HFFc6 (cell line): ENCODE results near the gene EOMES. TPM values are rescaled to one million over a fixed set of nuclear protein-coding genes. Genes with fewer than 3 reads are reported as not detected.
"Not testable (repeated sequence)": the region's sequence is repeated elsewhere in the genome, so short reads cannot be mapped to it uniquely, and the experiment has no call there.

Source experiments
- DNase-seq: peaks from one replicate; pipeline ENCODE4 v3.0.0-alpha.2; 2018
- H3K27ac Mint-ChIP-seq: 2 replicates; pipeline ENCODE4 v1.8.0; 2020; ENCODE audit warnings: mild to moderate bottlenecking, mixed read lengths
- H3K27me3 Mint-ChIP-seq: 2 replicates; pipeline ENCODE4 v1.8.0; 2021; ENCODE audit warnings: mild to moderate bottlenecking, moderate library complexity, mixed read lengths; ENCODE audit not compliant: insufficient read depth
- H3K36me3 Mint-ChIP-seq: 2 replicates; pipeline ENCODE4 v1.8.0; 2021; ENCODE audit warnings: low read depth, mixed read lengths
- H3K4me1 Mint-ChIP-seq: 2 replicates; pipeline ENCODE4 v1.8.0; 2020; ENCODE audit warnings: low read depth, mixed read lengths
- H3K4me3 Mint-ChIP-seq: 2 replicates; pipeline ENCODE4 v1.8.0; 2020; ENCODE audit warnings: mild to moderate bottlenecking, moderate library complexity, mixed read lengths
- H3K9me3 Mint-ChIP-seq: 2 replicates; pipeline ENCODE4 v1.8.0; 2020; ENCODE audit warnings: mild to moderate bottlenecking, mixed read lengths
- long read RNA-seq: library from polyadenylated mRNA; unstranded; transcript quantifications from one replicate; pipeline ENCODE4 v2.0.0, GENCODE V29; 2019
- total RNA-seq, 6 experiments: library from RNA; stranded (reverse); fragmentation: NEBNext Ultra II Directional; extraction: Animal tissue kit (Norgen Biotek cat#: 25700); gene quantifications; 2 replicates in 1 of 6; 3 replicates in 5 of 6; pipeline ENCODE4 v1.2.3, GENCODE V29; 2021
- TF ChIP-seq, protein P1 (sequence below): fragments of 200-600 bp; sonication (generic); IDR thresholded peaks from 2 replicates; pipeline ENCODE4 v1.5.0; 2021; ENCODE audit warnings: antibody characterized with exemption, mild to moderate bottlenecking

EOMES gene
- total RNA-seq: not detected
- long read RNA-seq: 0 reads

DNA sequence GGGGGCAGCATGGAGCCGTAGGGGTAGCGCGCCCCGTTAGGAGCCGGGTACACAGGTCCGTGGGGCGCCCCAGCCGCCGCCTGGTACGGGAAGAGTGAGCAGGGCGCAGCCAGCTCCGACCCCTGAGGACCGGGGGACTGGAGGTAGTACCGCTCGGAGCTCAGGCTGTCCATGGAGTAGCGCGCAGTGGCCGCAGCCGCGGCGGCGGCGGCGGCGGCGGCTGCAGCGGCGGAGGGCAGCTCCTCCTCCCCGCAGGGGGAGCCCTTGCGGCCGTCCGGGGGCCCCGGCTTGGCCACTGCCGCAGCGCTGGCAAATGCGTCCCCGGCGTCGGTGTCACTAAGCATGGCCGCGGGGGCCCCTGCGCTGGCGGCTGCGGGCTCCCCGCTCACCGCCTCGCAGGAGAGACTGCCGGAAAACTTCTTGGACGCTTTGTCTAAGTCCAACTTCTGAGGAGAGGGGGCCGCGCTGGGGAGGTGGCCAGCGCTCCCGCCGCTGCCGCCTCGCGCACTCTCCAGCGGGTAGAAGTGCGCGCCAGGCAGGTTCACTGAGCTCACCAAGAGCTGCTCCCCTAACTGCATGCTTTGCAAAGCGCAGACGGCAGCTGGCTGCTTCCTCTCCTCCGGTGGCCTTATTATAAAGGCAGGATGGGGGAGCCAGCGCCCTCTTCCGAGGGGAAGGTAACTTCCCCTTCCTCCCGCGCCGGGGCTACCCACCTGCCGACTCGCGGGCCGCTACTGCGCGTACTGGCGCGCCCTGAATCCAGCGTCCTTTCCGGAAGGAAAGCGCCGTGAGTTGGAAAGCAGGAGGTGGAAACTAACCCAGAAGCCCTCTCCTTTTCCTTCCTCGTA is at the start of gene EOMES:
TSS of gene EOMES (minus strand) at position 607 of the 848 bp plus-strand sequence. CDS start at position 578, 29 bp downstream.
- Mint-ChIP-seq H3K9me3 (no peaks in the 10 kb centered on the region; the same call in 1 of the 2 replicates), H3K4me3 (peak within 1 kb of the TSS; percentile 75), H3K36me3 (no peaks in the 10 kb centered on the region; the same call in 1 of the 2 replicates), H3K4me1 (peaks cover 44% of the 10 kb centered on the region), H3K27ac (no peak within 1 kb of the TSS), H3K27me3 (peaks cover 66% of the 10 kb centered on the region)
- TF ChIP-seq, protein P1, sequence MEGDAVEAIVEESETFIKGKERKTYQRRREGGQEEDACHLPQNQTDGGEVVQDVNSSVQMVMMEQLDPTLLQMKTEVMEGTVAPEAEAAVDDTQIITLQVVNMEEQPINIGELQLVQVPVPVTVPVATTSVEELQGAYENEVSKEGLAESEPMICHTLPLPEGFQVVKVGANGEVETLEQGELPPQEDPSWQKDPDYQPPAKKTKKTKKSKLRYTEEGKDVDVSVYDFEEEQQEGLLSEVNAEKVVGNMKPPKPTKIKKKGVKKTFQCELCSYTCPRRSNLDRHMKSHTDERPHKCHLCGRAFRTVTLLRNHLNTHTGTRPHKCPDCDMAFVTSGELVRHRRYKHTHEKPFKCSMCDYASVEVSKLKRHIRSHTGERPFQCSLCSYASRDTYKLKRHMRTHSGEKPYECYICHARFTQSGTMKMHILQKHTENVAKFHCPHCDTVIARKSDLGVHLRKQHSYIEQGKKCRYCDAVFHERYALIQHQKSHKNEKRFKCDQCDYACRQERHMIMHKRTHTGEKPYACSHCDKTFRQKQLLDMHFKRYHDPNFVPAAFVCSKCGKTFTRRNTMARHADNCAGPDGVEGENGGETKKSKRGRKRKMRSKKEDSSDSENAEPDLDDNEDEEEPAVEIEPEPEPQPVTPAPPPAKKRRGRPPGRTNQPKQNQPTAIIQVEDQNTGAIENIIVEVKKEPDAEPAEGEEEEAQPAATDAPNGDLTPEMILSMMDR: peak; percentile 62
- DNase-seq: no peak

GRCh38 chr3:27770384-27770783 is 48.3 kb upstream of the EOMES start:
- not testable (repeated sequence) for H3K27me3 Mint-ChIP-seq, H3K36me3 Mint-ChIP-seq, H3K9me3 Mint-ChIP-seq, H3K4me3 Mint-ChIP-seq, H3K4me1 Mint-ChIP-seq, DNase-seq, H3K27ac Mint-ChIP-seq

DNA sequence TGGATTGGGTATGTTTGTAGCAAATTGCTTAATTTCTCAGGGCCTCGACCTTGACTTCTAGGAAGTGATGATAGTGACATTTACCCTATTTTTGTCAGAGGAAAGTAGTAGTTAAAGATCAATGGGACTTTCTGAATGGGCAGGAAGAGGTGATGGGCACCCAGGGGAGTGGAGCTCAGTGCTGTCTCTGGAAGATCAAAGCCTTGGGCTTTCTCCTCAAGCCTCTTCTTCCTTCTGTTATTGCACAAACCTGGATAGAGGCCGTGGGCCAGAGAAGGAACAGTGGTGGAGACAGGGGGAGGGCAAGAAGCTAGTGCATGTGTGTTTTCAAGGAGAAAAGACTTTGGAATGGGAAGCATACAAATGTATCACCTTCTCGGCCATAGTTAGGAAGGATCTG is 44.9 kb upstream of the EOMES start:
- Mint-ChIP-seq H3K4me3 (no peak overlapping the region), H3K36me3 (no peaks in the 10 kb centered on the region), H3K27ac (no peak overlapping the region), H3K4me1 (peaks cover 7% of the 10 kb centered on the region; the same call in 1 of the 2 replicates), H3K9me3 (no peaks in the 10 kb centered on the region), H3K27me3 (peaks cover 10% of the 10 kb centered on the region)
- DNase-seq: no peak
- TF ChIP-seq, protein P1: no peak

DNA sequence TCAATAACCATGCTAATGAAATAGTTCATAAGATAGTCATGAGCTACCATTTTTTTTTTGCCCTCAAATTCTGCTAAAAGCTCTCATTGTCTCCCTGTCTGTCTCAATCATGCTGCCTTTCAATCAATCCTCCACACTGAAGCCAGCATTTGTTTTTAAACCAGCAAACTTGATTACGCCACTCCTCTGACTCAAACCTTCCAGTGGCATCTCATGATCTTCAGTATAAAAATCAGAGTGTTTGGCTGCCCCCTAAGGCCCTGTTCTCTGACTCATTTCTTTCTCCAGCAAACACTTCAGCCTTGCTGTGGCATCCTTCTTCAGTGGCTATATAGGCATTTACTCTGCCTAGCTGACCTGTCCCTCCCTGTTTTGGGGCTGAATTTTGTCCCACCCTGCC is 36.0 kb upstream of the EOMES start:
- no peaks in the 10 kb centered on the region for H3K9me3 Mint-ChIP-seq
- TF ChIP-seq, protein P1: no peak
- no peak overlapping the region for H3K27ac Mint-ChIP-seq
- H3K27me3 Mint-ChIP-seq: peaks cover 12% of the 10 kb centered on the region
- no peaks in the 10 kb centered on the region for H3K36me3 Mint-ChIP-seq
- peak; percentile 82 for DNase-seq
- no peak overlapping the region for H3K4me3 Mint-ChIP-seq
- peaks cover 8% of the 10 kb centered on the region for H3K4me1 Mint-ChIP-seq

GRCh38 chr3:27756877-27757276 is 34.8 kb upstream of the EOMES start:
- Mint-ChIP-seq H3K27me3 (peaks cover 9% of the 10 kb centered on the region), H3K4me1 (peaks cover 8% of the 10 kb centered on the region), H3K9me3 (no peaks in the 10 kb centered on the region), H3K36me3 (no peaks in the 10 kb centered on the region), H3K27ac (no peak overlapping the region), H3K4me3 (no peak overlapping the region)
- TF ChIP-seq, protein P1: no peak
- no peak for DNase-seq

- Mint-ChIP-seq H3K9me3 (no peaks in the 10 kb centered on the region), H3K36me3 (no peaks in the 10 kb centered on the region), H3K27me3 (peaks cover 14% of the 10 kb centered on the region), H3K27ac (no peak overlapping the region), H3K4me1 (peaks cover 2% of the 10 kb centered on the region), H3K4me3 (no peak overlapping the region)
- TF ChIP-seq, protein P1: no peak
- no peak for DNase-seq
Measured at GRCh38 chr3:27752926-27753325, 30.8 kb upstream of the EOMES start.
